ENCODE data around the gene LUC7L2. TPM values are rescaled to one million over a fixed set of nuclear protein-coding genes. Genes with fewer than 3 reads are reported as not detected.
"Not testable (repeated sequence)": the region's sequence is repeated elsewhere in the genome, so short reads cannot be mapped to it uniquely, and the experiment has no call there.

Gene LUC7L2
- total RNA-seq, 1 donor from 2014 or later, result 111 TPM

DNA sequence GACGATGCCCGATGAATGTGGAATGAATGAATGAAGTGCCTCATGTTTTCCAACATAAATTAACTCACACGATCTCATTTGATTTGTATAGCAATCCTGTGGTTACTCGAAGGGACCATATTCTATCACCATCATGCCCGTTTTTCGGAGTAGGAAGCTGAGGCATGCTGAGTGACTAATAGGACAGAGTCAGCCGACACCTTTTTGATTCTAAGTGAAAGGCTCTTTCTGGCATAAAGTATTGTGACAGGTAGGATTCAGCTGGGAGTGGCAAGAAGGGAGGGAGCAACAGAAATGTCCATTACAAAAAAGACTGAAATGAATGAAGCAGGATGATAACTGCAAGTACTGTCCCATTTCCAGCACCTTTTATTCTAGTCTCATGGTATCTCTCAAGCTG, 68.1 kb downstream of the LUC7L2 start:
- H3K9me3 Mint-ChIP-seq, result no peaks in the 10 kb centered on the region
- H3K4me2 ChIP-seq, result no peak overlapping the region
- H3K9me3 ChIP-seq (ENCODE audit: low read depth), result no peaks in the 10 kb centered on the region
- peaks cover 16% of the 10 kb centered on the region for H3K4me1 Mint-ChIP-seq
- H3K9ac ChIP-seq, result no peak overlapping the region
- no peak for DNase-seq (ENCODE audit: low spot score)
- H4K20me1 ChIP-seq (ENCODE audit: low read depth), result no peaks in the 10 kb centered on the region
- H3K36me3 Mint-ChIP-seq, result peaks cover 5% of the 10 kb centered on the region
- H3K27ac Mint-ChIP-seq, result no peak overlapping the region
- no peak overlapping the region for H3K27ac ChIP-seq
- no peaks in the 10 kb centered on the region for H3K36me3 ChIP-seq
- no peak overlapping the region for H2AFZ ChIP-seq (replicated peaks)
- peaks cover 13% of the 10 kb centered on the region for H3K4me1 ChIP-seq
- H3K79me2 ChIP-seq (ENCODE audit: low read depth), result no peaks in the 10 kb centered on the region
- no peak overlapping the region for H3K4me3 ChIP-seq
- peaks cover 40% of the 10 kb centered on the region for H3F3A ChIP-seq (ENCODE audit: low read depth)
- no peak overlapping the region for H3K4me3 Mint-ChIP-seq
- H3K27me3 Mint-ChIP-seq (ENCODE audit: insufficient read depth, low read depth), result peaks cover under 1% of the 10 kb centered on the region
- no peaks in the 10 kb centered on the region for H3K27me3 ChIP-seq
- no peak for TF ChIP-seq EZH2 (IDR thresholded peaks at IDR 0.05)
- TF ChIP-seq CTCF (IDR thresholded peaks at IDR 0.05), result no peak
- no peak for TF ChIP-seq EZH2phosphoT487 (IDR thresholded peaks at IDR 0.05)

- not testable (repeated sequence) for H3K27me3 ChIP-seq; H3K27ac ChIP-seq; H3K9me3 ChIP-seq (ENCODE audit: low read depth); H3K4me2 ChIP-seq; H3K4me3 ChIP-seq; H3K36me3 ChIP-seq; H3K27ac Mint-ChIP-seq; H3K4me3 Mint-ChIP-seq; H3K9me3 Mint-ChIP-seq; H3K9ac ChIP-seq; DNase-seq (ENCODE audit: low spot score); H4K20me1 ChIP-seq (ENCODE audit: low read depth); H3K27me3 Mint-ChIP-seq (ENCODE audit: insufficient read depth, low read depth); H3K79me2 ChIP-seq (ENCODE audit: low read depth); H3K36me3 Mint-ChIP-seq; H2AFZ ChIP-seq (replicated peaks)
- H3K4me1 ChIP-seq, result peaks cover 17% of the 10 kb centered on the region
- H3F3A ChIP-seq (ENCODE audit: low read depth), result peaks cover 48% of the 10 kb centered on the region
- H3K4me1 Mint-ChIP-seq, result peaks cover 22% of the 10 kb centered on the region
These were observed 70.0 kb downstream of the LUC7L2 start for GRCh38 chr7:139429735-139430134.

- Histone ChIP-seq H3K4me3 (no peak overlapping the region), H4K20me1 (ENCODE audit: low read depth) (no peaks in the 10 kb centered on the region), H3K79me2 (ENCODE audit: low read depth) (no peaks in the 10 kb centered on the region), H3K27me3 (no peaks in the 10 kb centered on the region), H3K4me2 (no peak overlapping the region), H3K4me1 (peaks cover 17% of the 10 kb centered on the region), H3F3A (ENCODE audit: low read depth) (peaks cover 48% of the 10 kb centered on the region), H3K36me3 (no peaks in the 10 kb centered on the region), H3K9me3 (ENCODE audit: low read depth) (no peaks in the 10 kb centered on the region), H3K27ac (no peak overlapping the region), H2AFZ (replicated peaks) (no peak overlapping the region), H3K9ac (no peak overlapping the region)
- H3K36me3 Mint-ChIP-seq, result peaks cover 1% of the 10 kb centered on the region
- H3K27ac Mint-ChIP-seq, result no peak overlapping the region
- H3K4me3 Mint-ChIP-seq, result no peak overlapping the region
- peaks cover 22% of the 10 kb centered on the region for H3K4me1 Mint-ChIP-seq
- H3K27me3 Mint-ChIP-seq (ENCODE audit: insufficient read depth, low read depth), result peaks cover 2% of the 10 kb centered on the region
- TF ChIP-seq CTCF (IDR thresholded peaks at IDR 0.05), result no peak
- DNase-seq (ENCODE audit: low spot score), result no peak
- no peaks in the 10 kb centered on the region for H3K9me3 Mint-ChIP-seq
These were observed 70.7 kb downstream of the LUC7L2 start for GRCh38 chr7:139430443-139430842.

DNA sequence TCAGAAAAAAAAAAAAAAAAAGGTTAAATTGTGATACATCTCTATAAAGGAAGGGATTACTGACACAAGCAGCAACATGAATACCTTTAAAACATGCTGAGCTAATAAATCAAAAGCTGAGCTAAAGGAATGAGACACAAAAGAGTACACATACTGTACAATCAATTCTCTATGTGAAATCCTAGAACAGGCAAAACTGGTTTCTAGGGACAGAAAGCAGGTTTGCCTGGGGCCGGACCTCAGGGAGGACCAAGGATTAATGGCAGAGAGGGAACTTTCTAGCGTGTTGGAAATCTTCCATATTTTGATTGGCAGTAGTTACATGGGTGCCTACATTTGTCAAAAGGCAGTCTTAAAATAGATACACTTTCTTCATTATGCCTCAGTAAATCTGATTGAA, 71.3 kb downstream of the LUC7L2 start:
- Histone ChIP-seq H3K4me1 (peaks cover 17% of the 10 kb centered on the region), H3K9me3 (ENCODE audit: low read depth) (no peaks in the 10 kb centered on the region), H3F3A (ENCODE audit: low read depth) (peaks cover 44% of the 10 kb centered on the region), H3K79me2 (ENCODE audit: low read depth) (no peaks in the 10 kb centered on the region), H3K4me3 (no peak overlapping the region), H2AFZ (replicated peaks) (no peak overlapping the region), H3K27ac (no peak overlapping the region), H3K36me3 (no peaks in the 10 kb centered on the region), H3K27me3 (no peaks in the 10 kb centered on the region), H3K9ac (no peak overlapping the region), H3K4me2 (no peak overlapping the region), H4K20me1 (ENCODE audit: low read depth) (no peaks in the 10 kb centered on the region)
- Mint-ChIP-seq H3K4me1 (peaks cover 22% of the 10 kb centered on the region), H3K27ac (no peak overlapping the region), H3K9me3 (no peaks in the 10 kb centered on the region), H3K27me3 (ENCODE audit: insufficient read depth, low read depth) (peaks cover 2% of the 10 kb centered on the region), H3K4me3 (no peak overlapping the region), H3K36me3 (peaks cover 1% of the 10 kb centered on the region)
- TF ChIP-seq EZH2phosphoT487 (IDR thresholded peaks at IDR 0.05) (no peak), CTCF (IDR thresholded peaks at IDR 0.05) (no peak), EZH2 (IDR thresholded peaks at IDR 0.05) (no peak)
- DNase-seq (ENCODE audit: low spot score), result no peak

Measured in neural progenitor cell (in vitro differentiated cells).